WTC11 (cell line): ENCODE data around the gene STRADB. TPM values are rescaled to one million over a fixed set of nuclear protein-coding genes. Genes with fewer than 3 reads are reported as not detected.

ENCODE experiments used
- ATAC-seq: fragments of 200-7000 bp; cut with Tn5 transposase; 2 replicates; pipeline ENCODE4 v1.10.0; 2021; ENCODE audit warnings: mild to moderate bottlenecking, moderate library complexity
- CTCF ChIA-PET: fragments of 300-600 bp; sonication (Branson Sonifier 250); formaldehyde crosslinking; loops from one replicate; lab custom pipeline; 2021; ENCODE audit warnings: antibody characterized with exemption; lab: Charles Lee
- POLR2A ChIA-PET: fragments of 350-600 bp; sonication (Branson Sonifier 250); formaldehyde crosslinking; loops from one replicate; lab custom pipeline; 2021; ENCODE audit warnings: antibody characterized with exemption; lab: Charles Lee
- DNase-seq: peaks from one replicate; pipeline ENCODE4 v3.0.0; 2021; ENCODE audit warnings: low spot score
- H3K27ac Mint-ChIP-seq: 2 replicates; pipeline ENCODE4 v1.8.0; 2021; ENCODE audit warnings: mixed read lengths
- H3K27me3 Mint-ChIP-seq: 2 replicates; pipeline ENCODE4 v1.8.0; 2021; ENCODE audit warnings: low read depth, mild to moderate bottlenecking, moderate library complexity, mixed read lengths
- H3K36me3 Mint-ChIP-seq: 2 replicates; pipeline ENCODE4 v1.8.0; 2021; ENCODE audit warnings: mixed read lengths
- H3K4me1 Mint-ChIP-seq: 2 replicates; pipeline ENCODE4 v1.8.0; 2022; ENCODE audit warnings: mixed read lengths
- H3K4me3 Mint-ChIP-seq: 2 replicates; pipeline ENCODE4 v1.8.0; 2021; ENCODE audit warnings: mild to moderate bottlenecking, moderate library complexity, mixed read lengths
- H3K9me3 Mint-ChIP-seq: 2 replicates; pipeline ENCODE4 v1.8.0; 2021; ENCODE audit warnings: mixed read lengths
- AFF4 ChIP-seq: sonication (generic); formaldehyde crosslinking; IDR thresholded peaks from 2 replicates; pipeline ENCODE4 v1.8.1; 2023; ENCODE audit warnings: mild to moderate bottlenecking, missing genetic modification reagents, borderline replicate concordance
- E2F1 ChIP-seq: sonication (generic); formaldehyde crosslinking; IDR thresholded peaks from 2 replicates; pipeline ENCODE4 v1.8.0; 2022; ENCODE audit warnings: mild to moderate bottlenecking, missing genetic modification reagents
- ESRRA ChIP-seq: sonication (generic); formaldehyde crosslinking; IDR thresholded peaks from 2 replicates; pipeline ENCODE4 v1.8.1; 2022; ENCODE audit warnings: mild to moderate bottlenecking, missing genetic modification reagents, borderline replicate concordance
- FOXK1 ChIP-seq: sonication (generic); formaldehyde crosslinking; IDR thresholded peaks from 2 replicates; pipeline ENCODE4 v1.8.0; 2022; ENCODE audit warnings: mild to moderate bottlenecking, moderate library complexity, missing genetic modification reagents
- GABPB1 ChIP-seq: sonication (generic); formaldehyde crosslinking; IDR thresholded peaks from 2 replicates; pipeline ENCODE4 v1.8.1; 2023; ENCODE audit warnings: mild to moderate bottlenecking, missing genetic modification reagents
- HMGA2 ChIP-seq: fragments of 250-450 bp; sonication (Bioruptor Pico); IDR thresholded peaks from 2 replicates; pipeline ENCODE4 v1.4.0; 2021; ENCODE audit warnings: mild to moderate bottlenecking, moderate library complexity
- IRF1 ChIP-seq: sonication (generic); formaldehyde crosslinking; IDR thresholded peaks from 2 replicates; pipeline ENCODE4 v1.8.0; 2023; ENCODE audit warnings: missing genetic modification reagents
- IRF2 ChIP-seq: sonication (generic); formaldehyde crosslinking; IDR thresholded peaks from 2 replicates; pipeline ENCODE4 v1.8.0; 2022; ENCODE audit warnings: low read depth, missing genetic modification reagents, borderline replicate concordance
- JUN ChIP-seq: sonication (generic); formaldehyde crosslinking; IDR thresholded peaks from 2 replicates; pipeline ENCODE4 v1.8.0; 2023; ENCODE audit warnings: mild to moderate bottlenecking, missing genetic modification reagents
- MAX ChIP-seq: sonication (generic); formaldehyde crosslinking; IDR thresholded peaks from 2 replicates; pipeline ENCODE4 v1.8.0; 2022; ENCODE audit warnings: mild to moderate bottlenecking, missing genetic modification reagents
- MYBL2 ChIP-seq: sonication (generic); formaldehyde crosslinking; IDR thresholded peaks from 2 replicates; pipeline ENCODE4 v1.8.1; 2023; ENCODE audit warnings: mild to moderate bottlenecking, moderate library complexity, missing genetic modification reagents
- NR2C2 ChIP-seq: sonication (generic); formaldehyde crosslinking; IDR thresholded peaks from 2 replicates; pipeline ENCODE4 v1.8.0; 2022; ENCODE audit warnings: mild to moderate bottlenecking, missing genetic modification reagents
- SMAD4 ChIP-seq: sonication (generic); formaldehyde crosslinking; IDR thresholded peaks from 2 replicates; pipeline ENCODE4 v1.8.0; 2022; ENCODE audit warnings: mild to moderate bottlenecking, missing genetic modification reagents
- TEAD1 ChIP-seq: sonication (generic); formaldehyde crosslinking; IDR thresholded peaks from 2 replicates; pipeline ENCODE4 v1.8.0; 2022; ENCODE audit warnings: mild to moderate bottlenecking, missing genetic modification reagents
- TEAD4 ChIP-seq: sonication (generic); formaldehyde crosslinking; IDR thresholded peaks from 2 replicates; pipeline ENCODE4 v1.8.0; 2022; ENCODE audit warnings: mild to moderate bottlenecking, missing genetic modification reagents
- ZBTB21 ChIP-seq: sonication (generic); formaldehyde crosslinking; IDR thresholded peaks from 2 replicates; pipeline ENCODE4 v1.8.1; 2023; ENCODE audit warnings: mild to moderate bottlenecking, missing genetic modification reagents, borderline replicate concordance
- ZNF219 ChIP-seq: sonication (generic); formaldehyde crosslinking; IDR thresholded peaks from 2 replicates; pipeline ENCODE4 v1.8.0; 2023; ENCODE audit warnings: missing genetic modification reagents, mild to moderate bottlenecking, borderline replicate concordance
- total RNA-seq: library from RNA; stranded (reverse); gene quantifications from 3 replicates; pipeline ENCODE4 v1.2.3, GENCODE V29; 2021
- TF ChIP-seq, protein P1 (sequence below): fragments of 250-450 bp; sonication (Bioruptor Pico); IDR thresholded peaks from 2 replicates; pipeline ENCODE4 v1.8.0; 2021; ENCODE audit warnings: mild to moderate bottlenecking
- TF ChIP-seq, protein P2 (sequence below): fragments of 250-450 bp; sonication (Bioruptor Pico); IDR thresholded peaks from 2 replicates; pipeline ENCODE4 v1.9.0; 2021; ENCODE audit warnings: mild to moderate bottlenecking
- TF ChIP-seq, protein P3 (sequence below): fragments of 250-450 bp; sonication (Bioruptor Pico); IDR thresholded peaks from 2 replicates; pipeline ENCODE4 v1.9.0; 2021; ENCODE audit warnings: mild to moderate bottlenecking, borderline replicate concordance

STRADB gene
- total RNA-seq, 1 experiment from 2014 or later, result 36.7 TPM

DNA sequence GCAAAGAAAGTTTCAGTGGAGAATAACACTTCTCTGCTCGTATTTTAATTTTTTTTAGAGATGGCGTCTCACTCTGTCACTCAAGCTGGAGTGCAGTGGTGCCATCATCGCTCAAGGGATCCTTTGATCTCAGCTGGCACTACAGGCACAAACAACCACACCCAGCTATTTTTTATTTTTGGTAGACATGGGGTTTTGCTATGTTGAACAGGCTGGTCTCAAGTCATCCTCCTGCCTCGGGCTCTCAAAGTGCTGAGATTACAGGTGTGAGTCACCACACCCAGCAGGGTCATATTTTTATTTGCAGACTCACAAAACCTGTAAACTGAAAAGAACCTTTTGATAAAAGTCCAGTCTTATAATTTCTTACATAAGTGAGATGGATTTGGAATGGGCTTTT lies 2.8 kb upstream of the STRADB start:
- Mint-ChIP-seq H3K27ac (no peak overlapping the region), H3K9me3 (no peaks in the 10 kb centered on the region), H3K4me1 (peaks cover 17% of the 10 kb centered on the region), H3K4me3 (no peak overlapping the region), H3K27me3 (no peaks in the 10 kb centered on the region; the same call in 1 of the 2 replicates), H3K36me3 (no peaks in the 10 kb centered on the region)
- ChIA-PET POLR2A (interaction anchor here (0.6 kb wide), 2 partner anchors 47 to 334 kb away, joined by 3 to 4 read pairs; no protein-coding TSS in a partner anchor), CTCF (no interaction called here)
- TF ChIP-seq, protein P1, sequence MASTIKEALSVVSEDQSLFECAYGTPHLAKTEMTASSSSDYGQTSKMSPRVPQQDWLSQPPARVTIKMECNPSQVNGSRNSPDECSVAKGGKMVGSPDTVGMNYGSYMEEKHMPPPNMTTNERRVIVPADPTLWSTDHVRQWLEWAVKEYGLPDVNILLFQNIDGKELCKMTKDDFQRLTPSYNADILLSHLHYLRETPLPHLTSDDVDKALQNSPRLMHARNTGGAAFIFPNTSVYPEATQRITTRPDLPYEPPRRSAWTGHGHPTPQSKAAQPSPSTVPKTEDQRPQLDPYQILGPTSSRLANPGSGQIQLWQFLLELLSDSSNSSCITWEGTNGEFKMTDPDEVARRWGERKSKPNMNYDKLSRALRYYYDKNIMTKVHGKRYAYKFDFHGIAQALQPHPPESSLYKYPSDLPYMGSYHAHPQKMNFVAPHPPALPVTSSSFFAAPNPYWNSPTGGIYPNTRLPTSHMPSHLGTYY (CRISPR knock-in tag), result no peak
- TF ChIP-seq TEAD4 (CRISPR knock-in tag) (no peak), ZBTB21 (no peak), SMAD4 (CRISPR knock-in tag) (no peak), MYBL2 (no peak), ESRRA (CRISPR knock-in tag) (no peak), NR2C2 (no peak)
- TF ChIP-seq, protein P2, sequence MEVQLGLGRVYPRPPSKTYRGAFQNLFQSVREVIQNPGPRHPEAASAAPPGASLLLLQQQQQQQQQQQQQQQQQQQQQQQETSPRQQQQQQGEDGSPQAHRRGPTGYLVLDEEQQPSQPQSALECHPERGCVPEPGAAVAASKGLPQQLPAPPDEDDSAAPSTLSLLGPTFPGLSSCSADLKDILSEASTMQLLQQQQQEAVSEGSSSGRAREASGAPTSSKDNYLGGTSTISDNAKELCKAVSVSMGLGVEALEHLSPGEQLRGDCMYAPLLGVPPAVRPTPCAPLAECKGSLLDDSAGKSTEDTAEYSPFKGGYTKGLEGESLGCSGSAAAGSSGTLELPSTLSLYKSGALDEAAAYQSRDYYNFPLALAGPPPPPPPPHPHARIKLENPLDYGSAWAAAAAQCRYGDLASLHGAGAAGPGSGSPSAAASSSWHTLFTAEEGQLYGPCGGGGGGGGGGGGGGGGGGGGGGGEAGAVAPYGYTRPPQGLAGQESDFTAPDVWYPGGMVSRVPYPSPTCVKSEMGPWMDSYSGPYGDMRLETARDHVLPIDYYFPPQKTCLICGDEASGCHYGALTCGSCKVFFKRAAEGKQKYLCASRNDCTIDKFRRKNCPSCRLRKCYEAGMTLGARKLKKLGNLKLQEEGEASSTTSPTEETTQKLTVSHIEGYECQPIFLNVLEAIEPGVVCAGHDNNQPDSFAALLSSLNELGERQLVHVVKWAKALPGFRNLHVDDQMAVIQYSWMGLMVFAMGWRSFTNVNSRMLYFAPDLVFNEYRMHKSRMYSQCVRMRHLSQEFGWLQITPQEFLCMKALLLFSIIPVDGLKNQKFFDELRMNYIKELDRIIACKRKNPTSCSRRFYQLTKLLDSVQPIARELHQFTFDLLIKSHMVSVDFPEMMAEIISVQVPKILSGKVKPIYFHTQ, result no peak
- ATAC-seq (no peak), DNase-seq (no peak)

GRCh38 chr2:201450954-201451291 lies 617 bp upstream of the STRADB start:
- POLR2A ChIA-PET, result interaction anchor here (0.6 to 0.7 kb wide), 2 partner anchors 38 to 90 kb away, joined by 3 read pairs; no protein-coding TSS in a partner anchor
- Mint-ChIP-seq H3K27ac (peak overlapping the region; percentile 86), H3K27me3 (no peaks in the 10 kb centered on the region; the same call in 1 of the 2 replicates), H3K9me3 (no peaks in the 10 kb centered on the region), H3K4me3 (peak overlapping the region; percentile 96), H3K4me1 (peaks cover 17% of the 10 kb centered on the region), H3K36me3 (no peaks in the 10 kb centered on the region)
- peak; percentile 5 for ATAC-seq
- DNase-seq, result no peak
- CTCF ChIA-PET, result interaction anchor here (0.6 to 1.7 kb wide), 5 partner anchors 25 to 325 kb away, joined by 3 to 8 read pairs (median 3); no protein-coding TSS in a partner anchor
- TF ChIP-seq IRF2 (CRISPR knock-in tag) (no peak), MAX (no peak), AFF4 (CRISPR knock-in tag) (no peak), TEAD1 (CRISPR knock-in tag) (no peak), JUN (CRISPR knock-in tag) (no peak), E2F1 (CRISPR knock-in tag) (no peak), ZNF219 (CRISPR knock-in tag) (no peak), IRF1 (CRISPR knock-in tag) (no peak), HMGA2 (no peak), FOXK1 (CRISPR knock-in tag) (no peak; the same call in 1 of the 2 replicates), GABPB1 (CRISPR knock-in tag) (no peak)
- TF ChIP-seq, protein P3, sequence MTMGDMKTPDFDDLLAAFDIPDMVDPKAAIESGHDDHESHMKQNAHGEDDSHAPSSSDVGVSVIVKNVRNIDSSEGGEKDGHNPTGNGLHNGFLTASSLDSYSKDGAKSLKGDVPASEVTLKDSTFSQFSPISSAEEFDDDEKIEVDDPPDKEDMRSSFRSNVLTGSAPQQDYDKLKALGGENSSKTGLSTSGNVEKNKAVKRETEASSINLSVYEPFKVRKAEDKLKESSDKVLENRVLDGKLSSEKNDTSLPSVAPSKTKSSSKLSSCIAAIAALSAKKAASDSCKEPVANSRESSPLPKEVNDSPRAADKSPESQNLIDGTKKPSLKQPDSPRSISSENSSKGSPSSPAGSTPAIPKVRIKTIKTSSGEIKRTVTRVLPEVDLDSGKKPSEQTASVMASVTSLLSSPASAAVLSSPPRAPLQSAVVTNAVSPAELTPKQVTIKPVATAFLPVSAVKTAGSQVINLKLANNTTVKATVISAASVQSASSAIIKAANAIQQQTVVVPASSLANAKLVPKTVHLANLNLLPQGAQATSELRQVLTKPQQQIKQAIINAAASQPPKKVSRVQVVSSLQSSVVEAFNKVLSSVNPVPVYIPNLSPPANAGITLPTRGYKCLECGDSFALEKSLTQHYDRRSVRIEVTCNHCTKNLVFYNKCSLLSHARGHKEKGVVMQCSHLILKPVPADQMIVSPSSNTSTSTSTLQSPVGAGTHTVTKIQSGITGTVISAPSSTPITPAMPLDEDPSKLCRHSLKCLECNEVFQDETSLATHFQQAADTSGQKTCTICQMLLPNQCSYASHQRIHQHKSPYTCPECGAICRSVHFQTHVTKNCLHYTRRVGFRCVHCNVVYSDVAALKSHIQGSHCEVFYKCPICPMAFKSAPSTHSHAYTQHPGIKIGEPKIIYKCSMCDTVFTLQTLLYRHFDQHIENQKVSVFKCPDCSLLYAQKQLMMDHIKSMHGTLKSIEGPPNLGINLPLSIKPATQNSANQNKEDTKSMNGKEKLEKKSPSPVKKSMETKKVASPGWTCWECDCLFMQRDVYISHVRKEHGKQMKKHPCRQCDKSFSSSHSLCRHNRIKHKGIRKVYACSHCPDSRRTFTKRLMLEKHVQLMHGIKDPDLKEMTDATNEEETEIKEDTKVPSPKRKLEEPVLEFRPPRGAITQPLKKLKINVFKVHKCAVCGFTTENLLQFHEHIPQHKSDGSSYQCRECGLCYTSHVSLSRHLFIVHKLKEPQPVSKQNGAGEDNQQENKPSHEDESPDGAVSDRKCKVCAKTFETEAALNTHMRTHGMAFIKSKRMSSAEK (CRISPR knock-in tag), result no peak
- TF ChIP-seq, protein P1 (CRISPR knock-in tag), result no peak
